Body of pancreas (tissue), 4 donors: Measurements from ENCODE around the gene ABCC5. TPM values are rescaled to one million over a fixed set of nuclear protein-coding genes. Genes with fewer than 3 reads are reported as not detected.

Source experiments
- ATAC-seq: fragments of 150-250 bp; one replicate; pipeline ENCODE4 v1.9.1; 2016
- DNase-seq, 4 donors: peaks; one replicate each; pipeline ENCODE4 v3.0.0-alpha.2; 2019
- H3K27ac ChIP-seq, 4 donors: fragments of 200-600 bp; sonication (generic); 1 replicate in 3 of 4; 2 replicates in 1 of 4; pipeline versions ENCODE4 v1.5.1 to v1.6.1; 2016 to 2019; ENCODE audit warnings: mild to moderate bottlenecking in 1 of 4, mixed read lengths in 1 of 4, moderate library complexity in 1 of 4
- H3K27me3 ChIP-seq, 2 donors: fragments of 200-600 bp; sonication (generic); one replicate each; pipeline ENCODE4 v1.6.0; 2016; ENCODE audit warnings: mild to moderate bottlenecking in 1 of 2
- H3K36me3 ChIP-seq, 2 donors: fragments of 200-600 bp; sonication (generic); replicated peaks in 1 of 2; 2 replicates each; pipeline ENCODE4 v1.5.1; 2016; ENCODE audit warnings: low read depth in 2 of 2; ENCODE audit not compliant: insufficient read depth in 1 of 2
- H3K4me1 ChIP-seq: fragments of 200-600 bp; sonication (generic); one replicate; pipeline ENCODE4 v1.6.0; 2016
- H3K4me3 ChIP-seq, 2 donors: fragments of 200-600 bp; sonication (generic); 1 replicate in 1 of 2; 2 replicates in 1 of 2; pipeline ENCODE4 v1.5.1; 2016 to 2019
- H3K9me3 ChIP-seq, 3 donors: fragments of 200-600 bp; sonication (generic); 1 replicate in 2 of 3; 2 replicates in 1 of 3; pipeline ENCODE4 v1.5.1; 2016
- POLR2A ChIP-seq, 3 donors: fragments of 450-650 bp; IDR thresholded peaks; one replicate each; pipeline ENCODE4 v1.6.1; 2016; ENCODE audit warnings: antibody characterized with exemption in 3 of 3, mild to moderate bottlenecking in 2 of 3
- WGBS, 2 donors: methylation state at CpG; one replicate each; pipeline ENCODE4 v1.1.5; 2017; 5-methylcytosine and 5-hydroxymethylcytosine counted together
- intact Hi-C: fragments of 100-400 bp; cut with DNase I; formaldehyde crosslinking; loops from one replicate; pipeline ENCODE4 v1.15.1; 2023
- total RNA-seq, 2 donors: library from RNA; depleted of rRNA; stranded (reverse); fragments of >200 nt; gene quantifications; one replicate each; pipeline ENCODE4 v1.1.0, GENCODE V29; 2016
- TF ChIP-seq, protein P1 (sequence below), 7 experiments: fragments of 450-650 bp in 4 of 7; fragments of 200-600 bp in 3 of 7; sonication (generic) in 3 of 7; IDR thresholded peaks; one replicate each; pipeline ENCODE4 v1.5.1; 2016 to 2019; ENCODE audit warnings: antibody characterized with exemption in 7 of 7

The ABCC5 gene
- 10 to 100 TPM; 17.1 to 20.1 TPM for total RNA-seq

DNA sequence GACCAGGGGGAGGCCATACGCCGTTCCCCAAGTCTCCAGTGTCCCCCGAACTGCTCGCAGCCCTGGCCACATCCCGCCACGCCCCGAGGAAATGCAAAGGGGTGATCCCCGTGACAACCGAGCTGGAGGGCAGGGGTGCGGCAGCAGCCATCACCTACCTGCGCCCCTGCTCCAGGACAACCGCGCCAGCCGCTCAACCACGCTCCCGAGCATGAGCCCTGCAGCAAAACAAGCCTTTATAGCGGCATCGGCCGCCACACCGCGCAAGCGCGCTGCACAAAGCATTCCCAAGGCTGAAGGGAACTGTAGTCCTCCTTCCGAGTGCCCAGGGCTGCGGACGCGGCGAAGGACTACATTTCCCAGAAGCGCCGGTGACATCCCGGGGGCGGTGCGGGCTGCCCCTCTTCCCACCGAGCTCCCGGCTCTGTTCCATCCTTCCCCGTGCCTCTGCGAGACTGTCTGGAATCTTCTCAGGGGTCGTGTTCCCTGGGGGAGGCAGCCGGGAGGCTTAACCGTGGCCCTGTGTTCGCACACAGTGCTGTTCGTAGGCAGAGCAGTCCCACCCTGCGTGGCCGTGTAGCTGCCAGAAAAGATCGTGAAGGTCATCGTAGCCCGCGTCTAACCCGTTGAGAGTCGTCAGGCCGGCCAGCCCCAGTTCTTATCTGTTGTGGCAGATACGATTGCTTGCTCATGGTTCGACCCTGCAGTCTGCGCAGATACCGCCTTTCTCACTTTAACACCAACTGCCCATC, at the start of gene ABCC5:
Gene ABCC5 (minus strand): TSS at position 213 of the 752 bp plus-strand sequence. CDS start 3,492 bp downstream, outside the sequence.
- ATAC-seq (peak; percentile 99), DNase-seq (peak; percentile 91 to 94 (median 94))
- Histone ChIP-seq H3K27ac (peak within 1 kb of the TSS; percentile 20 to 79 (median 57)), H3K4me1 (peaks cover 7% of the 10 kb centered on the region), H3K27me3 (no peaks in the 10 kb centered on the region), H3K4me3 (peak within 1 kb of the TSS; percentile 91 to 100), H3K36me3 (no peaks in the 10 kb centered on the region), H3K9me3 (no peaks in the 10 kb centered on the region)
- TF ChIP-seq, protein P1, sequence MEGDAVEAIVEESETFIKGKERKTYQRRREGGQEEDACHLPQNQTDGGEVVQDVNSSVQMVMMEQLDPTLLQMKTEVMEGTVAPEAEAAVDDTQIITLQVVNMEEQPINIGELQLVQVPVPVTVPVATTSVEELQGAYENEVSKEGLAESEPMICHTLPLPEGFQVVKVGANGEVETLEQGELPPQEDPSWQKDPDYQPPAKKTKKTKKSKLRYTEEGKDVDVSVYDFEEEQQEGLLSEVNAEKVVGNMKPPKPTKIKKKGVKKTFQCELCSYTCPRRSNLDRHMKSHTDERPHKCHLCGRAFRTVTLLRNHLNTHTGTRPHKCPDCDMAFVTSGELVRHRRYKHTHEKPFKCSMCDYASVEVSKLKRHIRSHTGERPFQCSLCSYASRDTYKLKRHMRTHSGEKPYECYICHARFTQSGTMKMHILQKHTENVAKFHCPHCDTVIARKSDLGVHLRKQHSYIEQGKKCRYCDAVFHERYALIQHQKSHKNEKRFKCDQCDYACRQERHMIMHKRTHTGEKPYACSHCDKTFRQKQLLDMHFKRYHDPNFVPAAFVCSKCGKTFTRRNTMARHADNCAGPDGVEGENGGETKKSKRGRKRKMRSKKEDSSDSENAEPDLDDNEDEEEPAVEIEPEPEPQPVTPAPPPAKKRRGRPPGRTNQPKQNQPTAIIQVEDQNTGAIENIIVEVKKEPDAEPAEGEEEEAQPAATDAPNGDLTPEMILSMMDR (IDR thresholded peaks at IDR 0.05) = peak in 4 of 7 experiments; percentile 13 to 45 (median 33)
- TF ChIP-seq POLR2A (IDR thresholded peaks at IDR 0.05) = peak in 2 of 3 donors; percentile 61
- intact Hi-C loops = loop anchor here (5.0 kb wide), 1 partner anchor 121 kb away; no protein-coding TSS in a partner anchor
- 0% methylated on average over 29 to 55 of the region's 55 CpGs for WGBS, 2 donors

GRCh38 chr3:184066211-184066610, 48.5 kb upstream of the ABCC5 start:
- 68 to 85% methylated on average over 2 of the region's 2 CpGs for WGBS, 2 donors
- ATAC-seq = no peak

GRCh38 chr3:184062637-184063036, 45.0 kb upstream of the ABCC5 start:
- Histone ChIP-seq H3K4me1 (no peaks in the 10 kb centered on the region), H3K4me3 (no peak overlapping the region), H3K27ac (no peak overlapping the region), H3K27me3 (no peaks in the 10 kb centered on the region), H3K9me3 (no peaks in the 10 kb centered on the region), H3K36me3 (no peaks in the 10 kb centered on the region)
- ATAC-seq = no peak
- DNase-seq = no peak
- intact Hi-C loops = no loop called here
- TF ChIP-seq, protein P1 (IDR thresholded peaks at IDR 0.05) = no peak
- no peak for TF ChIP-seq POLR2A (IDR thresholded peaks at IDR 0.05)

More at GRCh38 chr3:184066211-184066610, 48.5 kb upstream of the ABCC5 start:
- DNase-seq = no peak
- intact Hi-C loops = no loop called here
- Histone ChIP-seq H3K4me3 (no peak overlapping the region), H3K36me3 (no peaks in the 10 kb centered on the region), H3K4me1 (no peaks in the 10 kb centered on the region), H3K27ac (no peak overlapping the region), H3K27me3 (no peaks in the 10 kb centered on the region), H3K9me3 (no peaks in the 10 kb centered on the region)
- TF ChIP-seq, protein P1 (IDR thresholded peaks at IDR 0.05) = no peak
- TF ChIP-seq POLR2A (IDR thresholded peaks at IDR 0.05) = no peak

GRCh38 chr3:184059424-184059823, 41.7 kb upstream of the ABCC5 start:
- TF ChIP-seq, protein P1 (IDR thresholded peaks at IDR 0.05) = no peak
- no peak for TF ChIP-seq POLR2A (IDR thresholded peaks at IDR 0.05)
- H3K9me3 ChIP-seq = no peaks in the 10 kb centered on the region
- H3K27ac ChIP-seq = no peak overlapping the region
- intact Hi-C loops = no loop called here
- H3K36me3 ChIP-seq = no peaks in the 10 kb centered on the region
- ATAC-seq = no peak
- 46 to 49% methylated on average over 7 of the region's 7 CpGs for WGBS, 2 donors
- no peak for DNase-seq
- no peaks in the 10 kb centered on the region for H3K4me1 ChIP-seq
- no peaks in the 10 kb centered on the region for H3K27me3 ChIP-seq
- no peak overlapping the region for H3K4me3 ChIP-seq

DNA sequence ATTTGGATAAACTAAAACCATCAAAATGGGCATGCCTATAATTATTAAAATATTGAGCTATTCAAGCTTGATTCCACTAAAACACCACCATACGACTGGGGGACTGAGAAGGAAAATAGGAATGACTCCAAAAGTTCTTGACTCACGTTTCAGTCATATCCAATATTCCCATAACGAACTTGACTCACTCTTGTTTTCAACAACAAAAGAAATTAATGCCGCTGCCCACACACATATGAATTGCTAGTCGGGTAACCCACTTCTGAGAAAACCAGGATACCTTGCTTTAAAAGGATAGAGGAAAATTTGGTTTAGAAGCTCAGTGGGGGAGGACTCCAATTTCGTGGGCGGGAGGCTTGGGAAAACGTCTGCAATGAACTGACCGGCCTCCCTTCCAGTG, 40.3 kb upstream of the ABCC5 start:
- Histone ChIP-seq H3K4me3 (no peak overlapping the region), H3K4me1 (no peaks in the 10 kb centered on the region), H3K36me3 (no peaks in the 10 kb centered on the region), H3K9me3 (no peaks in the 10 kb centered on the region), H3K27ac (no peak overlapping the region), H3K27me3 (no peaks in the 10 kb centered on the region)
- intact Hi-C loops = no loop called here
- no peak for TF ChIP-seq POLR2A (IDR thresholded peaks at IDR 0.05)
- TF ChIP-seq, protein P1 (IDR thresholded peaks at IDR 0.05) = no peak
- ATAC-seq = no peak
- no peak for DNase-seq
- 62 to 74% methylated on average over 9 of the region's 9 CpGs for WGBS, 2 donors
